ENCODE measurements around the gene GABRB3.

Gene GABRB3

DNA sequence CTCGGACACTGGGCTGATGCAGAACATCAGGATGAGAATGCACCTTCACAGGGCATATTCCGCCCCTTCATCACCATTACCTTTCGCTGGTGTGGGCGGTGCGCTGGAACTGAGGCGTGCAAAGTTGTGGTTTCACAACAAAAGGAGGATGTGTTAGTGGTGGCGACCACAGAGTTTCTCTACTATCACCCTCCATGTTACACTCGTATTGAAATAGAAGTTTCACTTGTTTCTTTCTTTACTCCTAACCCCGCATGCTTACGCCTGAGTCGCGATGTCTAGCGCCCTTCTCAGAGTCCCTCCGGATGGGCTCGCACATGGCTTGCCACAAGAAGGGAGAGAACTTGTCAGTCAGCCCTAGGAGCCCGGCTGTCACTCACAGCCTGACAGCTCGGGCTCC lies 148.7 kb downstream of the GABRB3 start:
- no peak for DNase-seq

GRCh38 chr15:26623071-26623470 lies 149.8 kb downstream of the GABRB3 start:
- no peak for DNase-seq

DNA sequence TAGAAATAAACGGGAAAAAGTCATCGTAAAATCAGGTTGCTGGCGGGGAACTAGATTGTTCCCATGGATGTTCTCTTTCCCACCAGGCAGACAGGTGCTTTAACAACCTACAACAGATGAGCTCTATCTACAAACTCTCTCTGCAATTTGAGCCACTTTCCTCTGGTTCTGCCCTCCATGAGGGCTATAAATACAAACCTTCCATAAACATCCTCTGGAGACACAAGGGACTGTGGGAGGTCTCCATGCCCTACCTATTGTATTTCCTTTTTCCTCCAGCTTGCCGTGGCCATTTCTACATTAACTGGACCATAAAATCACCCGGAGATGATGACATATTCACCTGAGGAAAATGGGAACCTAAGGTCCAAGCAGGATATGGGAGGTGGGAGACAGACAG lies 151.1 kb downstream of the GABRB3 start:
- no peak for DNase-seq

GRCh38 chr15:26620528-26621458 lies 152.1 kb downstream of the GABRB3 start:
- no peak for DNase-seq

DNA sequence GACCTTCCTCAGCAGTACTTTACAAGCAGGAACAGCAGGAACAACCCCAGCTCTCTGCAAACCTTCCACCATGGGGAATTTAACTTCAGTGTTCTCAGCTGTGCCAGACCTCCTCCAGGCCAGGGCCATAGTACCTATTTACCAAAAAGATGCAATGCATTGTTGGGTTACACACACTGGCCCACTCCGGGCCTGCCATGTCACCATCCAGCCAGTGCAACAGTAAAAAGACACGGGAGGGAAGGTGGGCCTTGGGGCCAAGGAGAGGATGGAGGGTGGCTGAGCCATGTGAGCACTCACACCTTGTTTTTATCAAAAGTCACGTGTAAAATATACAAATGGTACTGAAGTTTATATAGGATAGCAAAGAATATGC lies 157.0 kb downstream of the GABRB3 start:
- DNase-seq = no peak

GRCh38 chr15:26615188-26615926 lies 157.5 kb downstream of the GABRB3 start:
- DNase-seq = no peak

DNA sequence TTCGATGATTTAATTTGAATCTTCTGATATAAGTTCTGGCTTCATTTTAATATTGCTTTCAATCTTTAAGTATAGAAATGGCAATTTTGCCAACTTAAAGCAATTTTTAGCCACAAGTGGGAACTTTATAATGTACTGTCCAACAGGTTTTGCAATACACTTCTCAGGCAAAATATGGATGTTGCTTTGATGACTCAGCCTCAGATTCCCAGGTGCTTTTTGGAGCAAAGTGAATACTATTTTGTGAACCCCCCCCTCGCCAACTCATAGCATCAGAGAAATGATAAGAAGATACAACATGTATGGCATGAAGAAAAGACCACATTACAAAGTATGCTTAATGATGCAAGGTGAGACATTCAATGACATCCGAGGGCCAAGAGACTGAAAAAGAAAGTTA lies 158.1 kb downstream of the GABRB3 start:
- no peak for DNase-seq

GRCh38 chr15:26598704-26599103 lies 174.2 kb downstream of the GABRB3 start:
- DNase-seq = no peak

DNA sequence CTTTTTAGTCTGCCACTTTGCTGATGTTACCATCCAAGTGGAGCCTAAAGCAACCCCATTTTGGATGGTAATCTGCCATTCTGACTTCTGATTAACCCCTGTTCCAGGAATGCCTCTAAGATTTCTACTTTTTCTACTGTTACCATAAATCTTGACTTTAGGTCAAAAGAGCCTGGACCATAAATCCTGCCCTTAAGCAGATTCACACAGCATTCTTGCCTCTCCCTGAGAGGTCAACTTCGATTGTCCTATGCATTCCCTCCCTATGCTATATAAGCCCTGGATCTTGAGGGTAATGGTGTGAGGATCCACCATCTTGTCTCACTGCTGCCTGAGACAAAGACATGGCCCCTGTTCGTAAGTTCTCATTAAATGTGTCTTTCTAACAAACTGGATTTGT lies 177.3 kb downstream of the GABRB3 start:
- DNase-seq = no peak

DNA sequence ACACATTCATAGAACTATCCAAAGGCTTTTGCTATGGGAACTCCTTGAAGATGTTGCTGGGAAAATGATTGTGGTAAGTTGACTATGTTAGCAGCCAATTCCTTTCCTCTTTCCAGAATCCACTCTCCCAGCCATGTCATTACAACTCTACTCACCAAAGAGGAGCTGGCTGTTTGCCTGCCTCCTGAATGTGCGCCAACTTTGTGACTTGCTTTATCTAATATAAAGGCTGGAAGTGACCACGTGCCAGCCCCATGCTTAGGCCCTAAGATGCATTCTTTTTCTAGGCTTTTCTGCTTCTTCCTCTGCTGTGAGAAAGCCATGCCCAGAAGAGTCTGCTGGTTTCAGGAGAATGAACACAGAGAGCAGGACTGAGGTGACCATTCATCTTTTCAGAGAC lies 182.2 kb downstream of the GABRB3 start:
- DNase-seq = no peak

DNA sequence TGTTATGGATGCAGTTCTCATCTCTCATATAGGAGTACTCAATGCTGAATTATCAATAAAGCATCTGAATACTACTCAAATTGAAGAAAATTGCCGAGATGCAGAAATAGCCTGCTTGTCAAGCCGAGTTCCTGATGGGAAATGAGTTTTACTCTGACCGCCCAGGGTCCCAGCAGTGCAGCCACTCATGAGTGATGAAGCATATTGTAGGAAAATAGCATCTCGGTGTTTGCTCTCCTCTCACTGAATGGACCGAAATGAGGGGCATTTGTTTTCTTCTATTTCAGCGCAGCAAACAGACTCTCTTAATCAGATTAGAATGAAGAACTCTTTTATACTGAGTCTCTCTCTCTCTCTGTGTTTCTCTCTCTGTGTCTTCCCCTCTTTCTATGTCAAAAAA lies 190.0 kb downstream of the GABRB3 start:
- no peak for DNase-seq

- DNase-seq = no peak
These were observed 191.9 kb downstream of the GABRB3 start for GRCh38 chr15:26580943-26581342.

GRCh38 chr15:26572602-26573350 lies 200.1 kb downstream of the GABRB3 start:
- DNase-seq = no peak

DNA sequence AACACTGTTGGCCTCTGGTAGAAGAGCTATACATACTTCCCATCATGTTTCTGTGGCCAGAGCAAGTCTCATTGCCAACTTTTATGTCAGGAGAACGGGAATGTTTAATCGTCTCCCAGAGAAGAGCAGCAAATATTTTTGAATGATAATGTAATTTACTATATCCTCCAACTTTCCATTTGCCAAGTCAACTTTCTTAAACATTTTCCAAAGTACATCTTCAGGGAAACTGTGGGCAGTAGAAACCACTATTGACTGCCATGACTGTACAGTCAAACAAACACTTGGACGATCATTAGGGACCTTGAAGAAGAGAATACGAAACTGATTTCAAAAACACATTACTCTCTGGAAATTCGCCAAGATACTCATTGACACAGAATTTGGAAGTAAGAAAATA lies 201.5 kb downstream of the GABRB3 start:
- no peak for DNase-seq

- no peak for DNase-seq
These were observed 207.3 kb downstream of the GABRB3 start for GRCh38 chr15:26565542-26565941.

DNA sequence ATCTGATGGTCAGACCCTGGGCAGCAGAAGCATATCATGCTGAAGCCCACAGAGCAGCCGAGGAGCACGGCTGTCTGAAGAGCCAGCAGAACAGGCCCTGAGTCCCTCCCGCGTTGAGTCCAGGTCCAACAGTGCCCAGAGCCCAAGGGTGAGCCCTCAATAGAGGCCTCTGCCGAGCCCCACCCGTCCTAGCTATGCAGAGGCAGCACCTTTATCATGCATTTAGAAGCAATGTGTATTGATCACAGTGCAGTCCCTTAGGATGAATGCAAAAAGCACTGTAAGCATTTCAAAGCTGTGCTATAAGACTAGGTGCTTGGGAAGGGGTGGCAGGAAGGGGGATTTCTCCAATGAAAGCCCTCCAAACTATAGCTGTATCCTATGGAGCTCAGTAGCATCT lies 208.5 kb downstream of the GABRB3 start:
- no peak for DNase-seq

DNA sequence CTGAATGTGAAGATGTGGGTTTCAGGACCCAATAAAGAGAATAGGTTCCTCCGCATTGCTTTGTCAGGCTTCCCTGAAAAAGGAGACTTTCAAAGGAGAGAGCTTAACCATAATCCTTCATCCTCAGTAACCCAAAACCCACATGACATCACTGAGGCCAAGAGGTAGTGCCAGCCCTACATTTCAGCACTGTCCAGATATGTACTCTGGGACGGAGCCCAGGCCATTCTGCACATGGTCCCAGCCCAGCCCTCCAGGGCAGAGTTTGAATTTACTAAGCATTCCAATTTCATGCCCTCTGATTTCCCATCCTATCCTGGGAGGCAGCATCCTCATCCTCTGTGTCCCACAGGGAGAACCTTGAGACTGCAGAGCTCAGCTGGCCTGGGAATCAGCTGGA lies 210.5 kb downstream of the GABRB3 start:
- DNase-seq = no peak

- DNase-seq = no peak
These were observed 211.0 kb downstream of the GABRB3 start for GRCh38 chr15:26561896-26562295.

DNA sequence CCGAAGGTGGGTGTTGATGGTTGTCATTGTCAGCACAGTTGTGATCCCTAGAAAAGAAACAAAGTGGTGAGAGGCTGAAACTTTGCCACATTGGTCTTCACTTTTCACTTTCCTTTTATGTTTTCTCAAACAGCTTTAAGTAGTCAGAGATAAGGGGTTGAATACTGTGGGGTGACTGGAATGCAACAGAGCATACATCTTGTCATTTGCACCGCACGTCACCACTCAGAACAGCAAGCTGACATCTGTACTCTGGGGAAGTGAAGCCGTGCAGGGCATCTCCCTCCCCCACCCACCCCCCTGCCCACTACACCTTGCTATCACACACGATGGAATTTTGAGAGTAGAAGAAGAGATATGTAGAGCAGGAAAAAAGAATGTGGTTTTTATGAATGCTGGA lies 211.7 kb downstream of the GABRB3 start:
- no peak for DNase-seq

DNA sequence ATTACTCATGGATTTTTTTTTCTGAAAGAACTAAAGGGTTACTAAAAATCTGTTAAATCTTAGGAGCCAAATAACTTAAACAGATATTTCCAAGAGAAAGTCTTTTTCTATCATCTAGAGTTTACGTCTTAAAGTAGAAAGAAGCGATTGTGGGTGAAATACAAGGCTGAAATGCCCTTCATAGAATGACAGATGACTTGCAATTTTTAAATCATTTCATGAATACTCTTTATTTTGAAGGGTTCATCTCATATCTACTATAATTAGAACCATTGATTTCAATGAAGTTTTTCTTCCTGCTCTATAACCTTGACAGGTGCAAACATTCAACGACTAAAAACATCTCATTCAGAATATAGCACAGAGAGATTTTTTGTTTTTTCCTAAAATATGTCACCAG lies 217.0 kb downstream of the GABRB3 start:
- no peak for DNase-seq

DNA sequence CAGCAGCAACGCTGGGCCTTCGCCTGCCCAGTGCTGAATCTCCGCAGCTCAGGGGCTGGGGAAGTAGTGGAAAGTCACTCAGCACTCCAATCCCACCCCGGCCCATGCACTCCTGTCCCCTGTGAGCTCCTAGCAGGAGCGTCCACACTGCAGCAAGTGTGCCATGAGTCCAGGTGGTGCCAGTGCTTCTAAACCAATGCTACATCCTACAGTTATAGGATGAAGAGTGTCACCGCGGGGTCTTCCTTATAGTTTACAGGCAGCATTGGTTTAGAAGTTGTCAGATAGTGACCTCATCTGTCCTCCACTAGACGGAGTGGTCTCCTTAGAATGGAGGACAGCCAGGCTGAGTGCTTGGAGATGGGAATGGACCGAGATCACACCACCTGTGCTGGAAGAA lies 221.4 kb downstream of the GABRB3 start:
- DNase-seq = no peak

GRCh38 chr15:26550880-26551279 lies 222.0 kb downstream of the GABRB3 start:
- DNase-seq = no peak

DNA sequence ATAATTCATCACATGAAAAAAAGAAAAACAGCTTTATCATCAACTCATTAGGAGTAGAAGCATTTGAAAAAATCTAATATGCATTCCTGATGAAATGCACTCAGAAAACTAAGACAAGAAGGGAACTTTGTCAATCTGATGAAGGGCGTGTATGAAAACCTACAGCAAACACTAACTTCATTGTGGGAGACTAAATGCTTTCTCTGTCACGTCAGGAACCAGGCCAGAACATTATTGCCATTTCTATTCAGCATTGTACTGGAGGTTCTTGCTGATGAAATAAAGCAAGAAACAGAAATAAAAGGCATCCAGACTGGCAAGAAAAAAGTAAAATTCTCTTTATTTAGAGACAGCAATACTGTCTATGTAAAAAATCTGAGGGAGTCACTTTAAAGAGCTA lies 235.2 kb downstream of the GABRB3 start:
- no peak for DNase-seq

DNA sequence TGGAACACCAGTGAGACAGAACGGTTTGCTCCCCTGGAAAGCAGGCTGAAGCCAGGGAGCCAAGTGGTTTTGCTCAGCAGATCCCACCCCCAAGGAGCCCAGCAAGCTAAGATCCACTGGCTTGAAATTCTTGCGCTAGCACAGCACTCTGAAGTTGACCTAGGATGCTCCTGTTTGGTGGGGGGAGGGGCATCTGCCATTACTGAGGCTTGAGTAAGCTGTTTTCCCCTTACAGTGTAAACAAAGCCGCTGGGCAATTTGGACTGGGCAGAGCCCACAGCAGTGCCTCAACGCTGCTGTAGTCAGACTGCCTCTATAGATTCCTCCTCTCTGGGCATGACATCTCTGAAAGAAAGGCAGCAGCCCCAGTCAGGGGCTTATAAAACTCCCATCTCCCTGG lies 241.4 kb downstream of the GABRB3 start:
- DNase-seq = no peak

Data from activated CD4-positive, CD25-positive, alpha-beta regulatory T cell treated with anti-CD3 and anti-CD28 coated beads, Interleukin-2, amount 50 U/mL, for 72 hours (primary cell).